H1 (cell line): Measurements from ENCODE around the gene DNAAF5. TPM values are rescaled to one million over a fixed set of nuclear protein-coding genes. Genes with fewer than 3 reads are reported as not detected.

Source experiments
- CTCF ChIA-PET: fragments of 300-600 bp; sonication (Branson Sonifier 250); formaldehyde crosslinking; loops from one replicate; lab custom pipeline; 2021; ENCODE audit not compliant: partially characterized antibody; lab: Charles Lee
- POLR2A ChIA-PET: fragments of 300-600 bp; sonication (Branson Sonifier 250); formaldehyde crosslinking; loops from one replicate; lab custom pipeline; 2021; ENCODE audit warnings: inconsistent platforms; ENCODE audit not compliant: partially characterized antibody; lab: Charles Lee
- DNase-seq, 2 experiments: peaks; one replicate each; pipeline versions ENCODE4 v3.0.0 to v3.0.0-alpha.2; 2010 to 2022; ENCODE audit warnings: low spot score in 2 of 2, low read depth in 1 of 2, mixed read lengths in 1 of 2
- FAIRE-seq: peaks from 2 replicates; lab custom pipeline; 2011; peaks lifted over from hg19 to GRCh38; lab: Jason Lieb, UNC
- H2AFZ ChIP-seq: 2 replicates; pipeline ENCODE4 v1.8.1; 2012; ENCODE audit warnings: low read length, inconsistent platforms
- H2AK5ac ChIP-seq: 2 replicates; pipeline ENCODE4 v1.6.1; 2013; ENCODE audit warnings: low read depth, low read length
- H2BK120ac ChIP-seq: replicated peaks from 2 replicates; pipeline ENCODE3; 2013; ENCODE audit warnings: low read depth, low read length, inconsistent platforms
- H2BK12ac ChIP-seq: 2 replicates; pipeline ENCODE4 v1.6.1; 2013; ENCODE audit warnings: low read depth, low read length
- H2BK15ac ChIP-seq: 2 replicates; pipeline ENCODE4 v1.6.1; 2013; ENCODE audit warnings: low read length
- H2BK20ac ChIP-seq: 2 replicates; pipeline ENCODE4 v1.6.1; 2013; ENCODE audit warnings: low read length
- H2BK5ac ChIP-seq: 2 replicates; pipeline ENCODE4 v1.6.1; 2013; ENCODE audit warnings: low read depth, low read length
- H3K14ac ChIP-seq: 2 replicates; pipeline ENCODE4 v1.6.1; 2013; ENCODE audit warnings: inconsistent platforms; ENCODE audit not compliant: insufficient read length
- H3K18ac ChIP-seq: 2 replicates; pipeline ENCODE4 v1.6.1; 2013; ENCODE audit warnings: low read length; ENCODE audit errors: extremely low read depth
- H3K23ac ChIP-seq: 2 replicates; pipeline ENCODE4 v1.6.1; 2013; ENCODE audit warnings: inconsistent platforms; ENCODE audit not compliant: insufficient read length
- H3K23me2 ChIP-seq: 2 replicates; pipeline ENCODE4 v1.6.1; 2013; ENCODE audit warnings: low read depth, low read length
- H3K27ac ChIP-seq: 2 replicates; pipeline ENCODE4 v1.6.1; 2011; ENCODE audit warnings: low read depth, low read length, inconsistent platforms
- H3K27me3 ChIP-seq, 4 experiments: replicated peaks in 1 of 4; 1 replicate in 1 of 4; 2 replicates in 3 of 4; pipeline versions ENCODE4 v1.6.1 to v1.8.1; 2011 to 2013; ENCODE audit warnings: low read length in 3 of 4, mild to moderate bottlenecking in 3 of 4, inconsistent platforms in 2 of 4, mixed read lengths in 2 of 4, moderate library complexity in 1 of 4; ENCODE audit not compliant: control insufficient read depth in 3 of 4, insufficient read depth in 3 of 4; ENCODE audit errors: extremely low read depth in 1 of 4
- H3K36me3 ChIP-seq, 4 experiments: 2 replicates each; pipeline versions ENCODE4 v1.6.1 to v1.8.1; 2011 to 2013; ENCODE audit warnings: mild to moderate bottlenecking in 4 of 4, low read length in 3 of 4, moderate library complexity in 2 of 4, control low read depth in 1 of 4, inconsistent platforms in 1 of 4; ENCODE audit not compliant: insufficient read depth in 4 of 4, control insufficient read depth in 2 of 4
- H3K4ac ChIP-seq: replicated peaks from 2 replicates; pipeline ENCODE3; 2013; ENCODE audit warnings: low read length, low read depth, mixed read lengths, inconsistent platforms; ENCODE audit not compliant: insufficient read length
- H3K4me1 ChIP-seq, 4 experiments: replicated peaks in 1 of 4; 1 replicate in 1 of 4; 2 replicates in 3 of 4; pipeline versions ENCODE4 v1.6.1 to v1.8.1; 2011 to 2013; ENCODE audit warnings: low read length in 3 of 4, inconsistent platforms in 2 of 4, mixed read lengths in 1 of 4; ENCODE audit not compliant: insufficient read depth in 4 of 4, control insufficient read depth in 3 of 4
- H3K4me2 ChIP-seq, 2 experiments: 2 replicates each; pipeline versions ENCODE4 v1.6.1 to v1.8.1; 2011 to 2013; ENCODE audit warnings: low read depth in 2 of 2, low read length in 2 of 2, control low read depth in 1 of 2, inconsistent platforms in 1 of 2, mild to moderate bottlenecking in 1 of 2; ENCODE audit not compliant: insufficient read depth in 1 of 2
- H3K4me3 ChIP-seq, 4 experiments: fragments of 200-600, 300-600 bp in 1 of 4; sonication (generic), shearing (Covaris generic), sonication (Bioruptor Twin) in 1 of 4; 2 replicates each; pipeline versions ENCODE4 v1.5.1 to v1.8.1; 2011 to 2016; ENCODE audit warnings: low read length in 4 of 4, low read depth in 3 of 4, control low read depth in 2 of 4, inconsistent platforms in 2 of 4, mild to moderate bottlenecking in 2 of 4, mixed read lengths in 1 of 4, moderate library complexity in 1 of 4; ENCODE audit not compliant: insufficient read depth in 2 of 4; ENCODE audit errors: extremely low read depth in 1 of 4
- H3K56ac ChIP-seq: replicated peaks from 2 replicates; pipeline ENCODE3; 2013; ENCODE audit warnings: low read depth, mild to moderate bottlenecking, mixed read lengths, low read length, inconsistent platforms; ENCODE audit not compliant: insufficient read length
- H3K79me1 ChIP-seq: 2 replicates; pipeline ENCODE4 v1.6.1; 2013; ENCODE audit warnings: low read depth, low read length, control low read depth
- H3K79me2 ChIP-seq, 2 experiments: 2 replicates each; pipeline versions ENCODE4 v1.6.1 to v1.8.1; 2012 to 2013; ENCODE audit warnings: low read length in 2 of 2, mild to moderate bottlenecking in 2 of 2, inconsistent platforms in 1 of 2; ENCODE audit not compliant: insufficient read depth in 2 of 2, control insufficient read depth in 1 of 2
- H3K9ac ChIP-seq, 4 experiments: replicated peaks in 1 of 4; 1 replicate in 1 of 4; 2 replicates in 3 of 4; pipeline versions ENCODE4 v1.6.1 to v1.8.1; 2011 to 2013; ENCODE audit warnings: low read depth in 3 of 4, low read length in 3 of 4, control low read depth in 2 of 4, mild to moderate bottlenecking in 2 of 4, moderate library complexity in 2 of 4, inconsistent platforms in 1 of 4; ENCODE audit errors: extremely low read depth in 1 of 4
- H3K9me3 ChIP-seq, 2 experiments: 2 replicates each; pipeline versions ENCODE4 v1.6.1 to v1.8.1; 2012 to 2013; ENCODE audit warnings: mild to moderate bottlenecking in 2 of 2, moderate library complexity in 2 of 2, control low read depth in 1 of 2, inconsistent platforms in 1 of 2, low read depth in 1 of 2, low read length in 1 of 2, mixed read lengths in 1 of 2; ENCODE audit not compliant: insufficient read depth in 2 of 2
- H4K20me1 ChIP-seq, 2 experiments: replicated peaks in 1 of 2; 2 replicates each; pipeline versions ENCODE3 to v1.8.1; 2011 to 2013; ENCODE audit warnings: inconsistent platforms in 2 of 2, low read length in 2 of 2, mild to moderate bottlenecking in 1 of 2; ENCODE audit not compliant: insufficient read depth in 2 of 2, control insufficient read depth in 1 of 2
- H4K5ac ChIP-seq: 2 replicates; pipeline ENCODE4 v1.6.1; 2013; ENCODE audit warnings: low read length, low read depth, mixed read lengths, inconsistent platforms; ENCODE audit not compliant: insufficient read length
- H4K8ac ChIP-seq: 2 replicates; pipeline ENCODE4 v1.8.0; 2013; ENCODE audit warnings: mild to moderate bottlenecking, moderate library complexity, low read length, inconsistent platforms; ENCODE audit not compliant: insufficient read depth; ENCODE audit errors: extremely low read depth
- H4K91ac ChIP-seq: replicated peaks from 2 replicates; pipeline ENCODE3; 2013; ENCODE audit warnings: low read length, mixed read lengths, inconsistent platforms; ENCODE audit not compliant: insufficient read length
- ASH2L ChIP-seq: fragments of 200-600, 300-600 bp; sonication (generic); IDR thresholded peaks from one replicate; pipeline ENCODE4 v1.7.1; 2017; ENCODE audit warnings: low read length
- CBX5 ChIP-seq: fragments of 300-800, 300-1000 bp; sonication (generic); IDR thresholded peaks from 2 replicates; pipeline ENCODE4 v1.7.1; 2016; ENCODE audit warnings: antibody characterized with exemption, low read length, low read depth
- CEBPB ChIP-seq: IDR thresholded peaks from 2 replicates; pipeline ENCODE4 v1.6.1; 2012; ENCODE audit warnings: low read depth, low read length
- EGR1 ChIP-seq: IDR thresholded peaks from 2 replicates; pipeline ENCODE4 v1.6.1; 2011; ENCODE audit warnings: low read depth, low read length, borderline replicate concordance
- JUND ChIP-seq: IDR thresholded peaks from 2 replicates; pipeline ENCODE4 v1.6.1; 2011; ENCODE audit warnings: mild to moderate bottlenecking, improper control_type of control experiment, low read length
- POLR2A ChIP-seq, 2 experiments: IDR thresholded peaks; 1 replicate in 1 of 2; 2 replicates in 1 of 2; pipeline ENCODE4 v1.6.1; 2011; ENCODE audit warnings: low read depth in 2 of 2, low read length in 2 of 2, mild to moderate bottlenecking in 2 of 2; ENCODE audit errors: control extremely low read depth in 1 of 2
- SIN3A ChIP-seq, 2 experiments: IDR thresholded peaks in 1 of 2; conservative IDR thresholded peaks in 1 of 2; 2 replicates each; pipeline ENCODE4 v1.6.1; 2011 to 2012; ENCODE audit warnings: low read length in 2 of 2, improper control_type of control experiment in 1 of 2, low read depth in 1 of 2, mild to moderate bottlenecking in 1 of 2
- SP2 ChIP-seq: IDR thresholded peaks from 2 replicates; pipeline ENCODE4 v1.6.1; 2012; ENCODE audit warnings: mild to moderate bottlenecking, low read length, inconsistent platforms
- SRF ChIP-seq: IDR thresholded peaks from 2 replicates; pipeline ENCODE4 v1.6.1; 2011; ENCODE audit warnings: mild to moderate bottlenecking, low read depth, low read length, moderate library complexity
- TCF12 ChIP-seq: IDR thresholded peaks from 2 replicates; pipeline ENCODE4 v1.6.1; 2011; ENCODE audit warnings: low read depth, mild to moderate bottlenecking, low read length
- WGBS, 2 experiments: shearing (Covaris generic) in 1 of 2; methylation state at CpG; one replicate each; pipeline versions ENCODE4 v1.1.6 to v1.1.7; 2013 to 2015; ENCODE audit warnings: low lambda C conversion rate in 2 of 2, mixed read lengths in 2 of 2, inconsistent platforms in 1 of 2, low coverage in 1 of 2, missing lambda C conversion rate in 1 of 2; ENCODE audit not compliant: insufficient replicate concordance in 2 of 2, insufficient coverage in 1 of 2, insufficient read length in 1 of 2; ENCODE audit errors: extremely low coverage in 1 of 2, missing lambda C conversion rate in 1 of 2; 5-methylcytosine and 5-hydroxymethylcytosine counted together
- polyA plus RNA-seq, 7 experiments: library from polyadenylated mRNA; depleted of rRNA in 3 of 7; stranded (reverse) in 5 of 7; unstranded in 2 of 7; fragments of >200 nt in 5 of 7; fragments of 200-250 nt in 2 of 7; gene quantifications; 1 replicate in 5 of 7; 2 replicates in 1 of 7; 4 replicates in 1 of 7; pipeline versions ENCODE4 v1.2.1 to v1.2.3, GENCODE V29; 2011 to 2013; ENCODE audit warnings: missing spikeins in 2 of 7, mixed read lengths in 2 of 7
- total RNA-seq: library from RNA; stranded (reverse); fragmentation: NEBNext Ultra II Directional; extraction: Animal tissue kit (Norgen Biotek cat#: 25700); gene quantifications from 2 replicates; pipeline ENCODE4 v1.2.1, GENCODE V29; 2021
- TF ChIP-seq, protein P1 (sequence below), 3 experiments: IDR thresholded peaks; 1 replicate in 2 of 3; 2 replicates in 1 of 3; pipeline versions ENCODE4 v1.5.1 to v1.6.1; 2011; ENCODE audit warnings: low read length in 3 of 3, mild to moderate bottlenecking in 3 of 3, inconsistent platforms in 2 of 3, low read depth in 1 of 3, moderate library complexity in 1 of 3; ENCODE audit not compliant: insufficient read depth in 1 of 3; ENCODE audit errors: control extremely low read depth in 1 of 3
- TF ChIP-seq, protein P2 (sequence below): IDR thresholded peaks from 2 replicates; pipeline ENCODE4 v1.6.1; 2011; ENCODE audit warnings: low read length, improper control_type of control experiment

DNAAF5 gene
- total and polyA plus RNA-seq, 2 of the 8 experiments (the other 6 are each of a cell fraction or from before 2014, with no cell fraction given): 55.1 to 95.9 TPM

DNA sequence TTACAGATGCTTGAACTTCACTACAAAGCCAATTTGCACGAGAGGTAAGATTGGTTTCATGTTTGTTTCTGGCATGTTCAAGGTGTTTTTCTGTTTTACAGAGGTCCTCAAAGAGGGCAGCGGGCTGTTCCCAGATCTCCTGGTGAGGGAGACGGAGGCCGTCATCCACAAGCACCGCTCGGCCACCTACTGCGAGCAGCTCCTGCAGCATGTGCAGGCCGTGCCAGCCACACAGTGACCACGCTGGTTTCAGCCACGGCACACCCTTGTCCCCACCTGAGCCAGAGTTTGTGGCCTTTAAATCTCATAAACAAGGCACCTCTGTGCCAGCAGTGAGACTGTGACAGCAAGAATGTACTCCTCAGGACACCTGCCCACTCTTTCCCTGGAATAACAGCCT, 58.9 kb downstream of the DNAAF5 start:
- H4K8ac ChIP-seq: no peak overlapping the region
- peaks cover 0 to 2% of the 10 kb centered on the region in 2 experiments for H4K20me1 ChIP-seq
- H3K23me2 ChIP-seq: no peaks in the 10 kb centered on the region
- no peak overlapping the region for H3K4me3 ChIP-seq
- H3K79me1 ChIP-seq: no peaks in the 10 kb centered on the region
- H2BK20ac ChIP-seq: no peak overlapping the region
- no peaks in the 10 kb centered on the region for H3K4me1 ChIP-seq
- no peak overlapping the region for H2BK120ac ChIP-seq
- no peaks in the 10 kb centered on the region for H3K9me3 ChIP-seq
- no peak overlapping the region for H2BK5ac ChIP-seq
- H2BK15ac ChIP-seq: no peak overlapping the region
- DNase-seq (no peak), FAIRE-seq (no peak)
- H3K27ac ChIP-seq: no peak overlapping the region
- ChIA-PET CTCF (interaction anchor here (0.9 to 6.6 kb wide), 10 partner anchors 10 to 453 kb away, joined by 3 to 38 read pairs (median 4); no protein-coding TSS in a partner anchor), POLR2A (no interaction called here)
- H2AK5ac ChIP-seq: no peak overlapping the region
- no peak overlapping the region for H3K14ac ChIP-seq
- no peak overlapping the region for H3K56ac ChIP-seq
- H2AFZ ChIP-seq: no peak overlapping the region
- H4K5ac ChIP-seq: no peak overlapping the region
- no peak overlapping the region for H3K23ac ChIP-seq
- H3K18ac ChIP-seq: no peak overlapping the region
- H3K36me3 ChIP-seq: peaks cover 5 to 36% (median 11%) of the 10 kb centered on the region in 4 experiments; a peak in 7 of 8 replicates
- H2BK12ac ChIP-seq: no peak overlapping the region
- no peak overlapping the region for H3K4ac ChIP-seq
- H3K9ac ChIP-seq: no peak overlapping the region
- 89% methylated on average over 10 of the region's 10 CpGs; no CpG with 5 or more reads in 1 of the 2 experiments for WGBS, 2 experiments
- no peaks in the 10 kb centered on the region for H3K27me3 ChIP-seq
- H3K79me2 ChIP-seq: no peaks in the 10 kb centered on the region
- H4K91ac ChIP-seq: no peak overlapping the region
- H3K4me2 ChIP-seq: no peak overlapping the region
- no peak for TF ChIP-seq JUND
- TF ChIP-seq SIN3A (conservative IDR thresholded peaks at IDR 0.05 in 1 of 2, IDR thresholded peaks at IDR 0.05 in 1 of 2; ENCODE audit: low read depth in 1 of 2, low read length in 2 of 2): no peak
- no peak for TF ChIP-seq SP2
- TF ChIP-seq SRF: no peak
- TF ChIP-seq CBX5: no peak
- no peak for TF ChIP-seq CEBPB
- TF ChIP-seq, protein P1, sequence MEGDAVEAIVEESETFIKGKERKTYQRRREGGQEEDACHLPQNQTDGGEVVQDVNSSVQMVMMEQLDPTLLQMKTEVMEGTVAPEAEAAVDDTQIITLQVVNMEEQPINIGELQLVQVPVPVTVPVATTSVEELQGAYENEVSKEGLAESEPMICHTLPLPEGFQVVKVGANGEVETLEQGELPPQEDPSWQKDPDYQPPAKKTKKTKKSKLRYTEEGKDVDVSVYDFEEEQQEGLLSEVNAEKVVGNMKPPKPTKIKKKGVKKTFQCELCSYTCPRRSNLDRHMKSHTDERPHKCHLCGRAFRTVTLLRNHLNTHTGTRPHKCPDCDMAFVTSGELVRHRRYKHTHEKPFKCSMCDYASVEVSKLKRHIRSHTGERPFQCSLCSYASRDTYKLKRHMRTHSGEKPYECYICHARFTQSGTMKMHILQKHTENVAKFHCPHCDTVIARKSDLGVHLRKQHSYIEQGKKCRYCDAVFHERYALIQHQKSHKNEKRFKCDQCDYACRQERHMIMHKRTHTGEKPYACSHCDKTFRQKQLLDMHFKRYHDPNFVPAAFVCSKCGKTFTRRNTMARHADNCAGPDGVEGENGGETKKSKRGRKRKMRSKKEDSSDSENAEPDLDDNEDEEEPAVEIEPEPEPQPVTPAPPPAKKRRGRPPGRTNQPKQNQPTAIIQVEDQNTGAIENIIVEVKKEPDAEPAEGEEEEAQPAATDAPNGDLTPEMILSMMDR (IDR thresholded peaks at IDR 0.05; ENCODE audit: control extremely low read depth in 1 of 3, insufficient read depth in 1 of 3, low read depth in 1 of 3, low read length in 3 of 3): no peak
- TF ChIP-seq EGR1: no peak
- TF ChIP-seq ASH2L: no peak
- TF ChIP-seq, protein P2, sequence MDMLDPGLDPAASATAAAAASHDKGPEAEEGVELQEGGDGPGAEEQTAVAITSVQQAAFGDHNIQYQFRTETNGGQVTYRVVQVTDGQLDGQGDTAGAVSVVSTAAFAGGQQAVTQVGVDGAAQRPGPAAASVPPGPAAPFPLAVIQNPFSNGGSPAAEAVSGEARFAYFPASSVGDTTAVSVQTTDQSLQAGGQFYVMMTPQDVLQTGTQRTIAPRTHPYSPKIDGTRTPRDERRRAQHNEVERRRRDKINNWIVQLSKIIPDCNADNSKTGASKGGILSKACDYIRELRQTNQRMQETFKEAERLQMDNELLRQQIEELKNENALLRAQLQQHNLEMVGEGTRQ: no peak
- no peak for TF ChIP-seq POLR2A (IDR thresholded peaks at IDR 0.05; ENCODE audit: control extremely low read depth in 1 of 2, low read depth in 2 of 2, low read length in 2 of 2)
- no peak for TF ChIP-seq TCF12
